ENCODE measurements around the gene FKBP14. TPM values are rescaled to one million over a fixed set of nuclear protein-coding genes. Genes with fewer than 3 reads are reported as not detected.

Gene FKBP14
- total RNA-seq, 1 experiment from 2014 or later = 11.5 TPM

- Histone ChIP-seq H3K27ac (ENCODE audit: insufficient read length, low read depth, low read length) (no peak overlapping the region), H4K8ac (replicated peaks; ENCODE audit: insufficient read length, low read depth, low read length) (no peak overlapping the region), H2BK20ac (ENCODE audit: low read depth, low read length, poor library complexity, severe bottlenecking) (no peak overlapping the region), H3K4me1 (ENCODE audit: insufficient read depth, low read length) (peaks cover 4% of the 10 kb centered on the region), H4K91ac (ENCODE audit: insufficient read length, low read depth, low read length) (no peak overlapping the region), H2BK120ac (ENCODE audit: low read depth, low read length, poor library complexity, severe bottlenecking) (no peak overlapping the region), H4K20me1 (ENCODE audit: control insufficient read depth, insufficient read depth, insufficient read length) (no peaks in the 10 kb centered on the region), H3K18ac (ENCODE audit: insufficient read length, low read depth, low read length) (no peak overlapping the region), H3K23me2 (ENCODE audit: insufficient read length, low read depth, low read length, poor library complexity, severe bottlenecking) (no peaks in the 10 kb centered on the region), H3K14ac (ENCODE audit: insufficient read depth, low read length) (no peak overlapping the region), H3K4me2 (ENCODE audit: insufficient read depth, insufficient read length, low read length) (no peak overlapping the region), H3K23ac (ENCODE audit: insufficient read length, low read depth, low read length) (no peak overlapping the region), H3K4ac (ENCODE audit: low read depth, low read length) (no peak overlapping the region), H3K9me3 (ENCODE audit: control insufficient read depth, low read depth, low read length) (no peaks in the 10 kb centered on the region), H3K79me1 (ENCODE audit: insufficient read depth, low read depth, low read length, poor library complexity, severe bottlenecking) (peaks cover 17% of the 10 kb centered on the region), H2AFZ (ENCODE audit: low read length) (no peak overlapping the region), H3T11ph (ENCODE audit: low read length) (no peak overlapping the region), H3K9ac (ENCODE audit: extremely low read depth, insufficient read length, low read length) (no peak overlapping the region), H2AK5ac (ENCODE audit: insufficient read length, low read length) (no peak overlapping the region), H2BK5ac (ENCODE audit: insufficient read length, low read length) (no peak overlapping the region), H2BK15ac (ENCODE audit: low read depth, low read length) (no peak overlapping the region), H4K5ac (ENCODE audit: insufficient read length, low read depth, low read length) (no peak overlapping the region), H3K79me2 (ENCODE audit: insufficient read depth, low read length) (peaks cover 10% of the 10 kb centered on the region; the same call in 1 of the 2 replicates), H3K27me3 (ENCODE audit: insufficient read depth, low read length) (no peaks in the 10 kb centered on the region), H3K56ac (ENCODE audit: insufficient read length, low read depth, low read length) (no peak overlapping the region), H2BK12ac (ENCODE audit: insufficient read length, low read depth, low read length) (no peak overlapping the region)
- Mint-ChIP-seq H3K9me3 (no peaks in the 10 kb centered on the region; a peak in 1 of 5 replicates), H3K4me1 (peaks cover 17 to 26% of the 10 kb centered on the region in 2 experiments), H3K36me3 (ENCODE audit: insufficient read depth in 1 of 3, low read depth in 3 of 3) (peaks cover 0 to 9% (median 5%) of the 10 kb centered on the region in 3 experiments; a peak in 5 of 7 replicates), H3K27ac (peak overlapping the region in 1 of 3 experiments; percentile 15; a peak in 1 of 7 replicates), H3K27me3 (ENCODE audit: low read depth) (no peaks in the 10 kb centered on the region), H3K4me3 (no peak overlapping the region)
- DNase-seq = no peak
- WGBS (ENCODE audit: extremely low coverage, insufficient read length, low lambda C conversion rate) = no CpG with 5 or more reads among the region's 3 CpGs
- no peak for TF ChIP-seq CTCF (conservative IDR thresholded peaks at IDR 0.05)
Observed at GRCh38 chr7:30038196-30038980, 11.9 kb upstream of the FKBP14 start.

All from H9 (cell line).